ENCODE data around the gene ZNF423.

ZNF423 gene

DNA sequence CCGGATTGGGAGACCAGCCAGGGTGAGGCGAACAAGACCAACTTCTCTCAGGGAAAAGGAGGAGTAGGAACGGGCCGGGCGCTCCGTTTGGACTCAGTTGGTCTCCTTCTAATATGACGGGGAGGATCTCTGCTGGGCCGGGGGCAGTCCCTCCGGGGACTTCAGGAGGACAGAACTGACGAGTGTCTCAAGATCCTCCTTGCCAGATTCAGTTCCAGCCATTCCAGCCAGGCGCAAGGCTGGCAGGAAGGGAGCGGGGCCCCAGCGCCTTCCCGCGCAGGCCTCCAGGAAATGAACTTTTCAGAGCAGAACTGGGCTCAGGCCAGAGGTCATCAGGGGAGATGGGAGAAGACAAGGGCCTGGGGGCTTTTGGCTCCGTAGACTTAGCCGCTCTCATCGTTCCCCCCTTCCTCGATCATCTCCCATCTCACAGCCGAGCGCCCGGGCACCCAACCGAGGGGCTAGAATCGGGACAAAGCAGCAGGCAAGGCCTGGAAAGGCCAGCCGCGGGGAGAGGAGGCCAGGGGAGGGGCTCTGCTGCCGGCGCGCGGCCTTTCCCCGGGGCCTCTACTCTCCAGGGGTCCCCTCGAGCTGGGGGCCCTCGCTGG, 1.6 kb downstream of the ZNF423 start:
- no peak for TF ChIP-seq CTCF (IDR thresholded peaks at IDR 0.05; ENCODE audit: insufficient read depth, missing control alignments)
- no peak for FAIRE-seq
- DNase-seq (ENCODE audit: insufficient read length, low spot score) = no peak

DNA sequence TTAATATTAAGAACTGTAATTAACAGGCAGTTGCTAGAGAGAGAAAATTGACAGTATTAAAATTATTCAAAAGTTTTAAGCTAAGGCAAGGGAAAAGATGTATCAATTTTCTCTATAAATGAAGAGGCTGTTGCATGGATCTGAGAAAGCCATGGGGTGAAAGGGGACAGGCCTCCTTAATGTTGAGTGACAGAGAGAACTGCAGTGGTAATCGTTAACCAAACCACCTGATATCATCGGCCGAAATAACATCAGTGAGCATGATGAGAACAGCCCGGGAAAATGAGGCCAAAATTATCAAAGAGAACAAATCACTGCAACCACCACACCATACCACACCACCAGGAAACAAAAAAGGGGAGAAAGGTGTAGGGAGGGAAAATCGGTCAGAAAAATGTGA, 3.6 kb downstream of the ZNF423 start:
- DNase-seq (ENCODE audit: insufficient read length, low spot score) (no peak), FAIRE-seq (no peak)
- no peak for TF ChIP-seq CTCF (IDR thresholded peaks at IDR 0.05; ENCODE audit: insufficient read depth, missing control alignments)

DNA sequence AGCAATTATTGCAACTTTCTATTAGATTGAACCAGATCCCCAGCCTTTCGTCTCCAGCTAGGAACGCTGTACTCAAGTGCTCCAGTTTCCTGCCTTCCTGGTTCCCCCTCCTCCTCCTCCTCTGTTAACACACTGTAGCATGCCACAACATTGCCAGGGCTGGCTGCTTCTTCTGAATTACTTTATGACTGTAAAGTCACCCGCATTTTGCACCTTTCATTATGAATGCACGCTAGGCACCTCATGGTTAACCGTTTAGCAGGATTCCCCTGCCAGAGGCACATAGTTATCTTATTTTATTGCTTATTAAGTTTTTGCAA, 4.5 kb downstream of the ZNF423 start:
- no peak for FAIRE-seq
- TF ChIP-seq CTCF (IDR thresholded peaks at IDR 0.05; ENCODE audit: insufficient read depth, missing control alignments) = no peak
- no peak for DNase-seq (ENCODE audit: insufficient read length, low spot score)

DNA sequence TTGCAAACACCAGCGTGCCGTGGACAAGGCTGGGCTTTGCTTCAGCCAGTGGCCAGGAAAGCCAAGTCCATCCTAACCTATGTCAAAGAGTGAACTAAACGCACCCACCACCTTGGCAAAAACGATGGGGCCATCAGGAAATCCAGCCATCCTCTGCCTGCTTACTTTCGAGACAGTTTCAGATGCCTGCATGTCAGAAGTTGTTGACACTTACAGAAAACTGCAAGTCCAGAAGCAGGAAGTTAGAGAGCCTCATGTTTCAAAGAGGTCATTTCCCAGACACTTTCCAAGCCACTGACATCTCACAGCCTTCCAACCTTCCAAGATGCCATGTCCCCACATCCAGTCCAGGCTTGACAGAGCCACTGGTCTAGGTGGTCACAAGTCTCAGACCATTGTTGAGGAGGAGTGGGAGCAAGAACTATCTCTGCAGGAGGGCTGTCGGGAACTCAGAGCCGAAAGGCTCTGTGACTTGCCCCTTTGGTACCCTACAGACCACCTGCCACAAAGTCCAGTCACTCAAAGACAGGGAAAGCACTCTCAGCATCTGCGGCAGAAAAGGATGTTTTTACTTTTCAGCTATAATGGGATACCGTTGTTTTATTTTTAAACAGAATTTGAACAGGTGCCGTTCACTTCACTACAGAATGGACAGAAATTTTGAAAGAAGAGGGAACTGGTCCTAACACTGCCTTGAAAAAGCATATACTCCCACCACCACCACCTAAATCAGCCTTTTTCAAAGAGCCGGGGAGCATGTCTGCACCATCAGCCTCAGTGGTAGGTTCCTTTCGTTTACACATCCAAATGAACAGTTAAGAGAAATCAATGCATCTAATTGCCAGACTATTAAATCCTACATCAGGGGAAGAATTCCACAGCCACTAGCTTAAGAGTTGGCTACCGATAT, 5.1 kb downstream of the ZNF423 start:
- no peak for DNase-seq (ENCODE audit: insufficient read length, low spot score)
- FAIRE-seq = no peak
- TF ChIP-seq CTCF (IDR thresholded peaks at IDR 0.05; ENCODE audit: insufficient read depth, missing control alignments) = no peak

GRCh38 chr16:49849754-49850108, 6.2 kb downstream of the ZNF423 start:
- DNase-seq (ENCODE audit: insufficient read length, low spot score) = no peak
- no peak for FAIRE-seq
- no peak for TF ChIP-seq CTCF (IDR thresholded peaks at IDR 0.05; ENCODE audit: insufficient read depth, missing control alignments)

DNA sequence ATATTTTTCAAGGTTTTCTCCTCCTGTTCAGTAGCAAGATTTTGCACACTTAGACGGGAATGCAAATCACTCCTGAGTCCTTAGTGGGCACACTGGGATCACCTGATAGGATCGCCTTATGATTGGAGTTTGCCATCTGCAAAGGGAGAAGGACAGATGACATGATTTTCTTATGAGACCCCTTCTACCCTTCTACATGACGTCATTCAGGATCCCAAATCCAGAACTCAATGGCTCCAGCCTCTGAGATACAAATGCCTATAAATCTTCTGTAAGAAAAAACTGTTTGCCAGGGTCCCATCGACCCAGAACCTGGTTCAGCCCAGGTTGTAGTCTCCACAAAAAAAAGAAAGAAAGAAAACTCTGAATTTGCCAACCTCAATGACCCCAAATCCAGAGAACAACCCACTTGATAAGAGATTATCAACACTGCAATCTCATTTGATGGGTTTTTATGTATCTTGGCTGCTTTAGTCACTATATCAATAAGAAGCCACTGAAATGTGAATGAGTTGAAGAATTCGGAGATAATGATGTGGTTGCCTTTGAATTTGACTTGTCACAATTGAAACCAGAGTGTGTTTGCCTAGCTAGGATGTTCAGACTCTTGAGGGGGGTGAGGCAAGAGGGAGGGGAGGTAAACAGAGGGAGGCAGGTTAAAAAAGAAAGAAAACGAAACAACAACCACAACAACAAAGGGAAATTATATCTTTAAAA, 6.7 kb downstream of the ZNF423 start:
- no peak for DNase-seq (ENCODE audit: insufficient read length, low spot score)
- FAIRE-seq = no peak
- no peak for TF ChIP-seq CTCF (IDR thresholded peaks at IDR 0.05; ENCODE audit: insufficient read depth, missing control alignments)
